ENCODE measurements around the gene RPS26. TPM values are rescaled to one million over a fixed set of nuclear protein-coding genes. Genes with fewer than 3 reads are reported as not detected.

The RPS26 gene
- total and polyA plus RNA-seq, 2 of the 13 experiments (the other 11 are each of a cell fraction or from before 2014, with no cell fraction given) = 150 to 421 TPM

GRCh38 chr12:56080556-56081138, 38.9 kb downstream of the RPS26 start (continued):
- TF ChIP-seq ZNF33A (CRISPR knock-in tag; IDR thresholded peaks at IDR 0.05; ENCODE audit: borderline replicate concordance) (no peak), NR2F1 (CRISPR knock-in tag; IDR thresholded peaks at IDR 0.05) (peak in 1 of 2 experiments; percentile 32; a peak in 1 of 4 replicates), FIP1L1 (IDR thresholded peaks at IDR 0.05; ENCODE audit: borderline replicate concordance, insufficient read depth, low read depth, low read length) (0 out of 2 replicates have a peak, but pooled peaks have one; percentile 65), GTF2F1 (IDR thresholded peaks at IDR 0.05; ENCODE audit: low read length) (no peak), CHD4 (IDR thresholded peaks at IDR 0.05; ENCODE audit: borderline replicate concordance, low read length) (no peak), ZFP1 (CRISPR knock-in tag; IDR thresholded peaks at IDR 0.05) (peak; percentile 46), HIVEP1 (CRISPR knock-in tag; IDR thresholded peaks at IDR 0.05) (no peak), ATF2 (CRISPR knock-in tag; IDR thresholded peaks at IDR 0.05) (peak; percentile 94), HNRNPUL1 (IDR thresholded peaks at IDR 0.05; ENCODE audit: low read depth, low read length) (no peak), DNMT1 (CRISPR knock-in tag; IDR thresholded peaks at IDR 0.05) (no peak), ZNF720 (CRISPR knock-in tag; IDR thresholded peaks at IDR 0.05) (no peak), ZNF605 (CRISPR knock-in tag; IDR thresholded peaks at IDR 0.05) (0 out of 2 replicates have a peak, but pooled peaks have one; percentile 20), ZNF777 (CRISPR knock-in tag; IDR thresholded peaks at IDR 0.05) (no peak), ZNF143 (CRISPR knock-in tag; IDR thresholded peaks at IDR 0.05) (no peak), GTF3A (CRISPR knock-in tag; conservative IDR thresholded peaks at IDR 0.05) (no peak), ZKSCAN1 (IDR thresholded peaks at IDR 0.05; ENCODE audit: low read length) (no peak), ZNF781 (CRISPR knock-in tag; IDR thresholded peaks at IDR 0.05; ENCODE audit: borderline replicate concordance, not compliant biosample characterization) (no peak), ZSCAN31 (CRISPR knock-in tag; IDR thresholded peaks at IDR 0.05; ENCODE audit: low read depth) (no peak), ZNF816 (CRISPR knock-in tag; IDR thresholded peaks at IDR 0.05; ENCODE audit: borderline replicate concordance) (0 out of 2 replicates have a peak, but pooled peaks have one; percentile 10), NBN (conservative IDR thresholded peaks at IDR 0.05) (no peak), ZBTB38 (CRISPR knock-in tag; IDR thresholded peaks at IDR 0.05) (no peak), ELF4 (CRISPR knock-in tag; IDR thresholded peaks at IDR 0.05; ENCODE audit: borderline replicate concordance) (no peak), ZNF180 (CRISPR knock-in tag; IDR thresholded peaks at IDR 0.05; ENCODE audit: borderline replicate concordance, low read depth) (no peak), ZMAT3 (CRISPR knock-in tag; conservative IDR thresholded peaks at IDR 0.05) (peak; percentile 17; the same call in 1 of the 2 replicates), XRCC5 (optimal IDR thresholded peaks at IDR 0.05; ENCODE audit: low read length) (no peak), ZNF124 (CRISPR knock-in tag; IDR thresholded peaks at IDR 0.05) (peak; percentile 47; the same call in 1 of the 2 replicates), TCF7L2 (IDR thresholded peaks at IDR 0.05; ENCODE audit: low read depth, low read length) (no peak), PAF1 (CRISPR knock-in tag; IDR thresholded peaks at IDR 0.05) (peak; percentile 43), PRPF4 (IDR thresholded peaks at IDR 0.05; ENCODE audit: low read depth, low read length, poor library complexity, severe bottlenecking) (no peak)
- TF ChIP-seq, protein P1, sequence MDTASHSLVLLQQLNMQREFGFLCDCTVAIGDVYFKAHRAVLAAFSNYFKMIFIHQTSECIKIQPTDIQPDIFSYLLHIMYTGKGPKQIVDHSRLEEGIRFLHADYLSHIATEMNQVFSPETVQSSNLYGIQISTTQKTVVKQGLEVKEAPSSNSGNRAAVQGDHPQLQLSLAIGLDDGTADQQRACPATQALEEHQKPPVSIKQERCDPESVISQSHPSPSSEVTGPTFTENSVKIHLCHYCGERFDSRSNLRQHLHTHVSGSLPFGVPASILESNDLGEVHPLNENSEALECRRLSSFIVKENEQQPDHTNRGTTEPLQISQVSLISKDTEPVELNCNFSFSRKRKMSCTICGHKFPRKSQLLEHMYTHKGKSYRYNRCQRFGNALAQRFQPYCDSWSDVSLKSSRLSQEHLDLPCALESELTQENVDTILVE (CRISPR knock-in tag; IDR thresholded peaks at IDR 0.05) = peak; percentile 71; the same call in 1 of the 2 replicates
- TF ChIP-seq, protein P2, sequence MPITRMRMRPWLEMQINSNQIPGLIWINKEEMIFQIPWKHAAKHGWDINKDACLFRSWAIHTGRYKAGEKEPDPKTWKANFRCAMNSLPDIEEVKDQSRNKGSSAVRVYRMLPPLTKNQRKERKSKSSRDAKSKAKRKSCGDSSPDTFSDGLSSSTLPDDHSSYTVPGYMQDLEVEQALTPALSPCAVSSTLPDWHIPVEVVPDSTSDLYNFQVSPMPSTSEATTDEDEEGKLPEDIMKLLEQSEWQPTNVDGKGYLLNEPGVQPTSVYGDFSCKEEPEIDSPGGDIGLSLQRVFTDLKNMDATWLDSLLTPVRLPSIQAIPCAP (CRISPR knock-in tag; IDR thresholded peaks at IDR 0.05; ENCODE audit: low read depth) = no peak; the same call in 1 of the 2 replicates
